ENCODE measurements around the gene KDM2A.

KDM2A gene

GRCh38 chr11:67281552-67282150 lies 162.6 kb downstream of the KDM2A start:
- no peaks in the 10 kb centered on the region for H3K9me3 ChIP-seq (ENCODE audit: control insufficient read depth, insufficient read depth, low read length)
- no peak overlapping the region for H3K9ac ChIP-seq (ENCODE audit: low read depth, low read length)
- no peaks in the 10 kb centered on the region for H3K4me1 ChIP-seq (ENCODE audit: control insufficient read depth, insufficient read depth, low read length)
- H3K27me3 ChIP-seq (ENCODE audit: control insufficient read depth, insufficient read depth, low read length), result no peaks in the 10 kb centered on the region
- H3K36me3 ChIP-seq (ENCODE audit: control insufficient read depth, insufficient read depth, low read length), result peaks cover 65% of the 10 kb centered on the region
- no peak overlapping the region for H3K4me3 ChIP-seq (ENCODE audit: low read depth, low read length)

DNA sequence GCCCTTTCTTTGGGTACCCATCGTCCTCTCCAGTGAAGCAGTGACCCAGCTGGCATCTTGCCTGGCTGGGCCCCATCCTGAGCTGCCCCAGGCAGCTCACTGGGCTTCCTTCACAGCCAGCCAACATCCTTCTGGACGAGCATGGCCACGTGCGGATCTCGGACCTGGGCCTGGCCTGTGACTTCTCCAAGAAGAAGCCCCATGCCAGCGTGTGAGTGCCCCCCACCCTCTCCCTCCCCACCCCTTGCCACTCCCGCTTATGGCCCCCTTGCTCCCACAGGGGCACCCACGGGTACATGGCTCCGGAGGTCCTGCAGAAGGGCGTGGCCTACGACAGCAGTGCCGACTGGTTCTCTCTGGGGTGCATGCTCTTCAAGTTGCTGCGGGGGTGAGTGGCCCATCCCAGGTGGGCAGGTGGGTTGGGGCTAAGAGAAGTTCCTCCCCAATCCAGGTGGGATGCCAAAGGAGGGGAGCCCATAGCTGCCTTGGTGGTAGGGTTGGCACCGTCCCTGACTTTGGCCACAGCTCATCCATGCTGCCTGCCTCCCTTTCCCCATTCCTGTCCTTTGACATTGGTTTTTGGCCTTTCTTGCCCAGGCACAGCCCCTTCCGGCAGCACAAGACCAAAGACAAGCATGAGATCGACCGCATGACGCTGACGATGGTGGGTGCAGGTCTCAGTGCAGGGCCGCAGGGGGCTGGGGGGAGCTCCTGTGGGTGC lies 163.3 kb downstream of the KDM2A start:
- peaks cover 68% of the 10 kb centered on the region for H3K36me3 ChIP-seq (ENCODE audit: control insufficient read depth, insufficient read depth, low read length)
- H3K4me1 ChIP-seq (ENCODE audit: control insufficient read depth, insufficient read depth, low read length), result no peaks in the 10 kb centered on the region

DNA sequence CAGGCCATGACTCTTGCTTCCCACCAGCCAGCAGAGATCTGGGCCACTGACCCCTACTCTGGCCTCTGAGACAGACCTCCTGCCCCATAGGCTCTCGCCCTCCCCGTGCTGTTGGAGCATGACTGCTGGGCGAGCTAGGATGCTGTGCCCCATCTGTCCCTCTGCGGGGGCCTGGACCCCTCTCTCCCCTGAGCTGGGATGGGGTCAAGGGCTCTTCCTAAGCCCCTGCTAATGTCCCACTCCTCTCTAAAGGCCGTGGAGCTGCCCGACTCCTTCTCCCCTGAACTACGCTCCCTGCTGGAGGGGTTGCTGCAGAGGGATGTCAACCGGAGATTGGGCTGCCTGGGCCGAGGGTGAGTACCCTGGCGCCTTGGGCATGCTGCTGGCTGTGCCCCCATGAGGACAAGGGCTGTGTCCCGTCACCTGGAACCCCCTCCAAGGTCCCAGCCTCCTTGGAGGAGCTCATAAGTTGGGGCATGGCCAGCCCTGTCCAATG lies 163.9 kb downstream of the KDM2A start:
- H3K27me3 ChIP-seq (ENCODE audit: control insufficient read depth, insufficient read depth, low read length), result no peaks in the 10 kb centered on the region
- H3K9me3 ChIP-seq (ENCODE audit: control insufficient read depth, insufficient read depth, low read length), result no peaks in the 10 kb centered on the region
- no peak overlapping the region for H3K4me3 ChIP-seq (ENCODE audit: low read depth, low read length)
- H3K36me3 ChIP-seq (ENCODE audit: control insufficient read depth, insufficient read depth, low read length), result peaks cover 68% of the 10 kb centered on the region
- H3K9ac ChIP-seq (ENCODE audit: low read depth, low read length), result no peak overlapping the region
- no peaks in the 10 kb centered on the region for H3K4me1 ChIP-seq (ENCODE audit: control insufficient read depth, insufficient read depth, low read length)

More for the DNA sequence above, 163.3 kb downstream of the KDM2A start:
- Histone ChIP-seq H3K27me3 (ENCODE audit: control insufficient read depth, insufficient read depth, low read length) (no peaks in the 10 kb centered on the region), H3K9ac (ENCODE audit: low read depth, low read length) (no peak overlapping the region), H3K4me3 (ENCODE audit: low read depth, low read length) (no peak overlapping the region), H3K9me3 (ENCODE audit: control insufficient read depth, insufficient read depth, low read length) (no peaks in the 10 kb centered on the region)

- peaks cover 66% of the 10 kb centered on the region for H3K36me3 ChIP-seq (ENCODE audit: control insufficient read depth, insufficient read depth, low read length)
- no peaks in the 10 kb centered on the region for H3K27me3 ChIP-seq (ENCODE audit: control insufficient read depth, insufficient read depth, low read length)
- no peak overlapping the region for H3K4me3 ChIP-seq (ENCODE audit: low read depth, low read length)
- no peaks in the 10 kb centered on the region for H3K9me3 ChIP-seq (ENCODE audit: control insufficient read depth, insufficient read depth, low read length)
- H3K9ac ChIP-seq (ENCODE audit: low read depth, low read length), result no peak overlapping the region
- no peaks in the 10 kb centered on the region for H3K4me1 ChIP-seq (ENCODE audit: control insufficient read depth, insufficient read depth, low read length)
These were observed 164.5 kb downstream of the KDM2A start for GRCh38 chr11:67283481-67283963.

DNA sequence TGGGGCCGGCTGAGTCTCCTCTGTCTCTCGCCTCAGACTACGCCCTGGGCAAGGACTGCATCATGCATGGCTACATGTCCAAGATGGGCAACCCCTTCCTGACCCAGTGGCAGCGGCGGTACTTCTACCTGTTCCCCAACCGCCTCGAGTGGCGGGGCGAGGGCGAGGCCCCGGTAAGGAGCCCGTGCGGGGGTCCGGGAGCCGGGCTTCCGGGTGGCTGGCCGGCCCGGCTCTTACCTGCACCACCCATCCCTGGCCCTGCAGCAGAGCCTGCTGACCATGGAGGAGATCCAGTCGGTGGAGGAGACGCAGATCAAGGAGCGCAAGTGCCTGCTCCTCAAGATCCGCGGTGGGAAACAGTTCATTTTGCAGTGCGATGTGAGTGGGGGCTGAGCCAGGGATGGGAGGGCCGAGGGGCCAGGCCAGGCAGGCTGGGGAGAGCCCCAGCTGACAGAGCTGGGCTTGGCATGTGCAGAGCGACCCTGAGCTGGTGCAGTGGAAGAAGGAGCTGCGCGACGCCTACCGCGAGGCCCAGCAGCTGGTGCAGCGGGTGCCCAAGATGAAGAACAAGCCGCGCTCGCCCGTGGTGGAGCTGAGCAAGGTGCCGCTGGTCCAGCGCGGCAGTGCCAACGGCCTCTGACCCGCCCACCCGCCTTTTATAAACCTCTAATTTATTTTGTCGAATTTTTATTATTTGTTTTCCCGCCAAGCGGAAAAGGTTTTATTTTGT lies 165.9 kb downstream of the KDM2A start:
- H3K4me1 ChIP-seq (ENCODE audit: control insufficient read depth, insufficient read depth, low read length), result no peaks in the 10 kb centered on the region
- peaks cover 58% of the 10 kb centered on the region for H3K36me3 ChIP-seq (ENCODE audit: control insufficient read depth, insufficient read depth, low read length)
- no peaks in the 10 kb centered on the region for H3K27me3 ChIP-seq (ENCODE audit: control insufficient read depth, insufficient read depth, low read length)
- H3K4me3 ChIP-seq (ENCODE audit: low read depth, low read length), result no peak overlapping the region
- H3K9me3 ChIP-seq (ENCODE audit: control insufficient read depth, insufficient read depth, low read length), result no peaks in the 10 kb centered on the region
- H3K9ac ChIP-seq (ENCODE audit: low read depth, low read length), result no peak overlapping the region

DNA sequence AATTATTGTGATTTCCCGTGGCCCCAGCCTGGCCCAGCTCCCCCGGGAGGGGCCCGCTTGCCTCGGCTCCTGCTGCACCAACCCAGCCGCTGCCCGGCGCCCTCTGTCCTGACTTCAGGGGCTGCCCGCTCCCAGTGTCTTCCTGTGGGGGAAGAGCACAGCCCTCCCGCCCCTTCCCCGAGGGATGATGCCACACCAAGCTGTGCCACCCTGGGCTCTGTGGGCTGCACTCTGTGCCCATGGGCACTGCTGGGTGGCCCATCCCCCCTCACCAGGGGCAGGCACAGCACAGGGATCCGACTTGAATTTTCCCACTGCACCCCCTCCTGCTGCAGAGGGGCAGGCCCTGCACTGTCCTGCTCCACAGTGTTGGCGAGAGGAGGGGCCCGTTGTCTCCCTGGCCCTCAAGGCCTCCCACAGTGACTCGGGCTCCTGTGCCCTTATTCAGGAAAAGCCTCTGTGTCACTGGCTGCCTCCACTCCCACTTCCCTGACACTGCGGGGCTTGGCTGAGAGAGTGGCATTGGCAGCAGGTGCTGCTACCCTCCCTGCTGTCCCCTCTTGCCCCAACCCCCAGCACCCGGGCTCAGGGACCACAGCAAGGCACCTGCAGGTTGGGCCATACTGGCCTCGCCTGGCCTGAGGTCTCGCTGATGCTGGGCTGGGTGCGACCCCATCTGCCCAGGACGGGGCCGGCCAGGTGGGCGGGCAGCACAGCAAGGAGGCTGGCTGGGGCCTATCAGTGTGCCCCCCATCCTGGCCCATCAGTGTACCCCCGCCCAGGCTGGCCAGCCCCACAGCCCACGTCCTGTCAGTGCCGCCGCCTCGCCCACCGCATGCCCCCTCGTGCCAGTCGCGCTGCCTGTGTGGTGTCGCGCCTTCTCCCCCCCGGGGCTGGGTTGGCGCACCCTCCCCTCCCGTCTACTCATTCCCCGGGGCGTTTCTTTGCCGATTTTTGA lies 166.8 kb downstream of the KDM2A start:
- Histone ChIP-seq H3K4me1 (ENCODE audit: control insufficient read depth, insufficient read depth, low read length) (no peaks in the 10 kb centered on the region), H3K27me3 (ENCODE audit: control insufficient read depth, insufficient read depth, low read length) (no peaks in the 10 kb centered on the region), H3K4me3 (ENCODE audit: low read depth, low read length) (no peak overlapping the region), H3K36me3 (ENCODE audit: control insufficient read depth, insufficient read depth, low read length) (peaks cover 57% of the 10 kb centered on the region), H3K9me3 (ENCODE audit: control insufficient read depth, insufficient read depth, low read length) (no peaks in the 10 kb centered on the region), H3K9ac (ENCODE audit: low read depth, low read length) (no peak overlapping the region)

- no peaks in the 10 kb centered on the region for H3K9me3 ChIP-seq (ENCODE audit: control insufficient read depth, insufficient read depth, low read length)
- H3K4me1 ChIP-seq (ENCODE audit: control insufficient read depth, insufficient read depth, low read length), result no peaks in the 10 kb centered on the region
- H3K4me3 ChIP-seq (ENCODE audit: low read depth, low read length), result no peak overlapping the region
- no peaks in the 10 kb centered on the region for H3K27me3 ChIP-seq (ENCODE audit: control insufficient read depth, insufficient read depth, low read length)
- peaks cover 54% of the 10 kb centered on the region for H3K36me3 ChIP-seq (ENCODE audit: control insufficient read depth, insufficient read depth, low read length)
- H3K9ac ChIP-seq (ENCODE audit: low read depth, low read length), result no peak overlapping the region
These were observed 167.7 kb downstream of the KDM2A start for GRCh38 chr11:67286621-67287333.

DNA sequence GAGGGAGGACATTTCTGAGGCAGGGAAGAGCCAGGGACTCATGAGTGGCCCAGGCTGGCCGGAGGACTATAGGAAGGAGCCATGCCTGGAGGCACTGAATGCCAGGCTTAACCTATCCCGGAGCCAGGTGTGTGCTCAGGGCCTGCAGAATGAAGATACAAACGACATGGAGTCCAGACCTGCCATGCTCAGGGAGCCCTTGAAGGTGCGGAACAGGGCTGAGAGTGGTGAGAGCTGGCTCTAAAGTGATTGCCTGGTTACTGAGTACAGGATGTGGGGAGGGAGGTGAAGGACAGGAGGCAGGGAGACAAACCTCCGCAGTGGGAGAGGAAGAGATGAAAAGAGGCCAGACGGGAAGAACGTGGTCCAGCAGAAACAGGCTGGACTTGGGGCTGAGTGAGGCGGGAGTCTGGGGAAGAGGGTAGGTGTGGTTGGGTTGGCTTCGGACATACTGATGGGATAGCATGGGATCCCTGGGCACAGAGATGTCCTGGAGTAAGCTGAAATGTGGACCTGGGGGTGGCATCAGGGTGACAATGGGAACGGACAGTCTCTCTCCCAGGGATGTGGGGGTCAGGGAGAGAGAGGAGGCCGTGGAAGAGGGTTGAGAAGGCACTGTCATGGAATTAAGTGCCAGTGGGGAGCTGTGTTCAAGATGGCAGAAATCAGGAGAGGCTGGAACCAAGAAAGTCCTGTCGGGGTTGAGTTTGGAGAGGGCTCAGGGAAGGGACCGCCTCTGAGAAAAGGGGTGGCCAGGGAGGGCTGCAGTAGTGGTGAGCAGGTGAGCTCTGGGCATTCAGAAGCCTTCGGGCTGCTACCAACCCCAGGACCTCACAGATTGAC lies 168.5 kb downstream of the KDM2A start:
- H3K36me3 ChIP-seq (ENCODE audit: control insufficient read depth, insufficient read depth, low read length), result peaks cover 52% of the 10 kb centered on the region

DNA sequence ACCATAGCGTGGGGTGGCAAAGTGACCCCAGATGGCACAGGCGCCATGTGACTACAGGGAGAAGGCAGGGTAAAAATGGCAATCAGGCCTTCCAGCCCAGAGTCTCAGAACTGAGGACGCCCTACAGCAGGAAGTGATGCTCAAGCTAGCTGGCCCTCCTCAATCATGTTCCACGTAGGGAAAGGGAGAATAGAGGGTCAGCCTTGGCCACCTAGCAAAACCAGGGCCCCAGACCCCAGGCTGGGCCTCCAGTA lies 169.1 kb downstream of the KDM2A start:
- no peaks in the 10 kb centered on the region for H3K9me3 ChIP-seq (ENCODE audit: control insufficient read depth, insufficient read depth, low read length)
- no peaks in the 10 kb centered on the region for H3K27me3 ChIP-seq (ENCODE audit: control insufficient read depth, insufficient read depth, low read length)
- no peaks in the 10 kb centered on the region for H3K4me1 ChIP-seq (ENCODE audit: control insufficient read depth, insufficient read depth, low read length)
- peak overlapping the region; percentile 79 for H3K9ac ChIP-seq (ENCODE audit: low read depth, low read length)
- peak overlapping the region; percentile 76 for H3K4me3 ChIP-seq (ENCODE audit: low read depth, low read length)
- H3K36me3 ChIP-seq (ENCODE audit: control insufficient read depth, insufficient read depth, low read length), result peaks cover 47% of the 10 kb centered on the region

More for the DNA sequence above, 168.5 kb downstream of the KDM2A start:
- Histone ChIP-seq H3K4me3 (ENCODE audit: low read depth, low read length) (peak overlapping the region; percentile 76), H3K4me1 (ENCODE audit: control insufficient read depth, insufficient read depth, low read length) (no peaks in the 10 kb centered on the region), H3K27me3 (ENCODE audit: control insufficient read depth, insufficient read depth, low read length) (no peaks in the 10 kb centered on the region), H3K9ac (ENCODE audit: low read depth, low read length) (peak overlapping the region; percentile 79), H3K9me3 (ENCODE audit: control insufficient read depth, insufficient read depth, low read length) (no peaks in the 10 kb centered on the region)

DNA sequence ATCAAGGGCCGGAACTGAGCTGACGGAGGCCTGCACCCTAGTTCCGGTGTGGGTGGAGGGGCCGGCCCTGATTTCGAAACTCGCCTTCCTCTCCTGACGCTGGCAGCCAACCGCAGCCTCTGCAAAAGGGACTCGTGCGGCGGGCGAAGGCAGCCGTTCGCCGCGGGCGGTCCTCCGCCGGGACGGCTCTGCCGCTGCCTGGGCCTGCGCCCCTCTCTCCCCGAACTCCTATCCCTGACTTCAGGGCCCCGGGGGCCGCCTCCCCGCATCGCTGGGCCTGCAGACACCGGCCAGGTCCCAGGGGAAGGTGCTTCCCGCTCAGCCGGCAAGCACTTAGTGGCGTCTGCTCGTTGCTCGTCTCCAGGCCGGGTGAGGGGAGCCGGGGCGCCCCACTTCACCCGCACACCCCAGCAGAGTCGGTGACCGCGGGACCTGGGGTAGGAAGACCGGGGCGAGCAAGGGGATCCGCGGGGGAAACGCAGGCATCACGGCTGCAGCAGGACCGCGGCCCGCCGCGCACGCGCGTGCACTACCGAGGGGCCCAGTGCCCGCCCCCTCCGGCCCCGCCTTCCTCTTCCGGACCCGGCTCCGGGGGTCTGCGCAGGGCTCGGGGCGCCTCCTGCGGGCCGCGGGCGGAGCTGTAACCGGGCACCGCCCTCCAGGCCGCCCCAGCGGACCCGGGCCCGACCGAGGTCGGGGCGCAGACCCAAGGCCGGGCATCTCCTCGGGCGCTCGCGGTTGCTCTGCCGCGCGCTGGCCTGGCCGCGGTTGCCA lies 169.6 kb downstream of the KDM2A start:
- H3K4me1 ChIP-seq (ENCODE audit: control insufficient read depth, insufficient read depth, low read length), result no peaks in the 10 kb centered on the region
- peak overlapping the region; percentile 79 for H3K9ac ChIP-seq (ENCODE audit: low read depth, low read length)
- peaks cover 46% of the 10 kb centered on the region for H3K36me3 ChIP-seq (ENCODE audit: control insufficient read depth, insufficient read depth, low read length)
- no peaks in the 10 kb centered on the region for H3K27me3 ChIP-seq (ENCODE audit: control insufficient read depth, insufficient read depth, low read length)
- H3K9me3 ChIP-seq (ENCODE audit: control insufficient read depth, insufficient read depth, low read length), result no peaks in the 10 kb centered on the region
- H3K4me3 ChIP-seq (ENCODE audit: low read depth, low read length), result peak overlapping the region; percentile 76

Measured in iPS-15b (cell line).